Ovary (tissue), 9 donors: Measurements from ENCODE around the gene E2F4. TPM values are rescaled to one million over a fixed set of nuclear protein-coding genes. Genes with fewer than 3 reads are reported as not detected.

Experiments
- DNase-seq, 5 donors: peaks; one replicate each; pipeline ENCODE4 v3.0.0-alpha.2; 2019 to 2020
- H3K27ac ChIP-seq, 2 donors: fragments of 200-600 bp; one replicate each; pipeline versions ENCODE4 v1.5.1 to v1.8.0; 2019 to 2022
- H3K27me3 ChIP-seq: fragments of 200-600 bp; one replicate; pipeline ENCODE4 v1.8.0; 2022
- H3K36me3 ChIP-seq: fragments of 200-600 bp; sonication (generic); one replicate; pipeline ENCODE4 v1.5.1; 2019
- H3K4me1 ChIP-seq: one replicate; pipeline ENCODE4 v1.8.1; 2013; ENCODE audit warnings: mild to moderate bottlenecking, moderate library complexity; ENCODE audit not compliant: insufficient read depth
- H3K4me3 ChIP-seq: fragments of 200-600 bp; sonication (generic); one replicate; pipeline ENCODE4 v1.5.1; 2017
- H3K9me3 ChIP-seq, 2 donors: fragments of 200-600 bp in 1 of 2; sonication (generic) in 1 of 2; one replicate each; pipeline versions ENCODE4 v1.5.1 to v1.8.1; 2013 to 2019; ENCODE audit warnings: mild to moderate bottlenecking in 1 of 2, moderate library complexity in 1 of 2
- EP300 ChIP-seq: sonication (generic); formaldehyde crosslinking; IDR thresholded peaks from one replicate; pipeline ENCODE4 v1.6.1; 2017; ENCODE audit warnings: antibody characterized with exemption
- POLR2A ChIP-seq: fragments of 450-650 bp; IDR thresholded peaks from one replicate; pipeline ENCODE4 v1.6.1; 2017; ENCODE audit warnings: antibody characterized with exemption, mild to moderate bottlenecking, moderate library complexity
- WGBS, 3 donors: extraction: QIAGEN DNeasy Blood & Tissue Kit in 1 of 3; methylation state at CpG; one replicate each; pipeline versions ENCODE4 v1.1.5 to v1.1.7; 2013 to 2017; 5-methylcytosine and 5-hydroxymethylcytosine counted together
- intact Hi-C, 4 donors: fragments of 100-400 bp; cut with DNase I; formaldehyde crosslinking; loops; one replicate each; pipeline versions ENCODE4 v1.11.0 to v1.15.1; 2022 to 2023
- polyA plus RNA-seq, 2 donors: library from polyadenylated mRNA; stranded (reverse); fragments of 200-250 nt in 1 of 2; fragments of 350-450 nt in 1 of 2; fragmentation: Illumina TruSeq in 1 of 2; extraction: RNeasy Lipid Tissue Mini Kit (QIAGEN cat#74804) in 1 of 2; gene quantifications; one replicate each; pipeline ENCODE4 v1.2.3, GENCODE V29; 2013 to 2014
- total RNA-seq, 7 donors: library from RNA; depleted of rRNA in 2 of 7; stranded (reverse); fragments of >200 nt in 2 of 7; fragmentation: NEBNext Ultra II Directional in 3 of 7; extraction: Animal tissue kit (Norgen Biotek cat#: 25700) in 3 of 7; gene quantifications; one replicate each; pipeline versions ENCODE4 v1.1.0 to v1.2.4, GENCODE V29; 2016 to 2023
- TF ChIP-seq, protein P1 (sequence below), 3 donors: fragments of 450-650 bp in 2 of 3; fragments of 200-600 bp in 1 of 3; IDR thresholded peaks; one replicate each; pipeline versions ENCODE4 v1.5.1 to v1.8.0; 2016 to 2022; ENCODE audit warnings: antibody characterized with exemption in 3 of 3, mild to moderate bottlenecking in 1 of 3
- donor health status: DM: no; HTN: no; CAD: no; lungs with moderate emphysema.
- donor health status: DM: no; HTN: no; CAD: no.
- donor health status: Bipolar disorder and iron deficiency.
- donor health status: DM: yes; HTN: yes; CAD: no.
- donor health status: DM: no; HTN: no; CAD: no.
- donor health status: DM: yes; HTN: yes; CAD: no.

The E2F4 gene
- total and polyA plus RNA-seq, 9 donors = 17.6 to 75.7 (median 49.7) TPM

DNA sequence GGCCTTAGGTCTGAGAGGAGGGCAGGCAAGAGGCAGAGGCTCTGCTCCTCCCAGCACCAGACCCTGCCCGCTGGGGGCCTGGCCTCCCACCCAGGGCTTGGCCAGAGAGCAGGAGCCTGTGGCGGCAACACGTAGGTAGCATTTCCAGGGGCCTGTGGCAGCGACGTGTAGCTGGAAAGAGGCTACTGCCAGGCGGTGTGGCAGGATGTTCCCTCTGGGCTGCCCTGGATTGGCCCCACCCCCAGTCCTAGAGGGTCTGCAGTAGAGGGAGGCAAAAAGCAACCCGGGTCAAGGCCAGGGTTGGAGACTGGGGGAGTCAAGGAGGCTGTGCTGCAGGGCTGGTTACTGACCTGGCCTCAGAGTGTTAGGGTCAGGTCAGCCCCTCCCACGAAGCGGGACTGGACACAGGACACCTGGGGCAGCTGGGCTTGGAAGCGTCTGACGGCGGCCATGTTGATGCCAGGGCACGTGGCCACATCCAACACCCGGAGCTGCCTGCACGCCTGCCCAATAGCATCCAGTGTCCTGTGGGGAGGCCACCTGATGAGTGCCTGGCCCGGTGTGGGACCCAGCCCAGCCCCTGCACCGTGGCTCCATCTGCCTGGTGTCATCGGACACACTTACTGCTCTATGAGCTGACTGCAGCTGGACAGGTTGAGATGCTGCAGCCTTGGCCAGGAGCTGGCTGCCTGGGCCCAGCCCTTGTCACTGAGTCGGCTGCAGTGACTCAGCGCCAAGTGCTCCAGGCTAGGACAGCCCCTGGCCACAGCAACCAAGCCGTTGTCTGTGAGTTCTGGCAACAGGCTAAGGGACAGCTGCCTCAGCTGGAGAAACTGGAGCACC is 15.5 kb downstream of the E2F4 start:
- DNase-seq = peak in 2 of 5 donors; percentile 57 to 76
- TF ChIP-seq, protein P1, sequence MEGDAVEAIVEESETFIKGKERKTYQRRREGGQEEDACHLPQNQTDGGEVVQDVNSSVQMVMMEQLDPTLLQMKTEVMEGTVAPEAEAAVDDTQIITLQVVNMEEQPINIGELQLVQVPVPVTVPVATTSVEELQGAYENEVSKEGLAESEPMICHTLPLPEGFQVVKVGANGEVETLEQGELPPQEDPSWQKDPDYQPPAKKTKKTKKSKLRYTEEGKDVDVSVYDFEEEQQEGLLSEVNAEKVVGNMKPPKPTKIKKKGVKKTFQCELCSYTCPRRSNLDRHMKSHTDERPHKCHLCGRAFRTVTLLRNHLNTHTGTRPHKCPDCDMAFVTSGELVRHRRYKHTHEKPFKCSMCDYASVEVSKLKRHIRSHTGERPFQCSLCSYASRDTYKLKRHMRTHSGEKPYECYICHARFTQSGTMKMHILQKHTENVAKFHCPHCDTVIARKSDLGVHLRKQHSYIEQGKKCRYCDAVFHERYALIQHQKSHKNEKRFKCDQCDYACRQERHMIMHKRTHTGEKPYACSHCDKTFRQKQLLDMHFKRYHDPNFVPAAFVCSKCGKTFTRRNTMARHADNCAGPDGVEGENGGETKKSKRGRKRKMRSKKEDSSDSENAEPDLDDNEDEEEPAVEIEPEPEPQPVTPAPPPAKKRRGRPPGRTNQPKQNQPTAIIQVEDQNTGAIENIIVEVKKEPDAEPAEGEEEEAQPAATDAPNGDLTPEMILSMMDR (IDR thresholded peaks at IDR 0.05) = no peak
- no peak for TF ChIP-seq POLR2A
- no peak for TF ChIP-seq EP300
- no peaks in the 10 kb centered on the region for H3K9me3 ChIP-seq
- no peaks in the 10 kb centered on the region for H3K36me3 ChIP-seq
- 21 to 44% (median 36%) methylated on average over 18 to 21 of the region's 21 CpGs for WGBS, 3 donors
- H3K27me3 ChIP-seq = no peaks in the 10 kb centered on the region
- H3K4me1 ChIP-seq = peaks cover 9% of the 10 kb centered on the region
- no peak overlapping the region for H3K4me3 ChIP-seq
- no peak overlapping the region for H3K27ac ChIP-seq
- intact Hi-C loops = no loop called here

DNA sequence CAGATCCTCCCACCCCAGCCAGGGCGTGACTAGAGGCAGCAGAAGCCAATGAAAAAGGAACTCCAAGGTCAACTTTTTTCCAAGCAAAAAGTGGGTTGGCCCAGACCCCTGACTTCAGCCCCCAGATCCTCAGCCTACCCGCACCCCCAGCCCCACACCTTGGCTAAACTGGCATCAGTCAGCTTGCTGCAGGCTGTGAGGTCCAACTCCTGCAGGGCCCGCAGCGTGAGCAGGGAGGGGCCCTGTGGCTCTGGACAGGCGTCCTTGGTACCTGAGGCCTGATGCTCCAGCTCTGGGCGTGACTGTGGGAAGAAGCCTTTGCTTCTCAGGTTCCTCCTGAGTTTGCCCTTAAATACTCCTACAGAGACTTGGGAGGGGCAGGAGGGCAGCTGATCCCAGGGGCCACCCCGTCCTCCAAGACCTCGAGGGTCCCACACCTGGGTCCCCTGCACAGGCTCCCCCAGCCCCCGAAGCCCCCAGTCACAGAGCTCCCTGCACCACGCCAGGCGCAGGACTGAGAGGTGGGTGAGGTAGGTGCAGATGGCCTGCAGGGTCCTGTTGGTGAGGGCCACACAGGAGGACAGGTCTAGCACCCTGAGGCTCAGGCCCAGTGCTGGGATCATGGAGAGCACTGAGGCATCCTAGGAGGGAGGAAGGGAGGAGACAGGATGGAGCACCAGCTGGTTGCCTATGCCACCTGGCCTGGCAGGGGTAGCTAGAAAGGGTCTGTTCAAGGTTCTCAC is 16.4 kb downstream of the E2F4 start:
- Histone ChIP-seq H3K27me3 (no peaks in the 10 kb centered on the region), H3K4me3 (no peak overlapping the region), H3K27ac (no peak overlapping the region), H3K4me1 (peaks cover 9% of the 10 kb centered on the region), H3K36me3 (no peaks in the 10 kb centered on the region), H3K9me3 (no peaks in the 10 kb centered on the region)
- no peak for DNase-seq
- TF ChIP-seq, protein P1 (IDR thresholded peaks at IDR 0.05) = no peak
- TF ChIP-seq EP300 (no peak), POLR2A (no peak)
- intact Hi-C loops = no loop called here
- 70 to 81% (median 73%) methylated on average over 11 of the region's 11 CpGs for WGBS, 3 donors

DNA sequence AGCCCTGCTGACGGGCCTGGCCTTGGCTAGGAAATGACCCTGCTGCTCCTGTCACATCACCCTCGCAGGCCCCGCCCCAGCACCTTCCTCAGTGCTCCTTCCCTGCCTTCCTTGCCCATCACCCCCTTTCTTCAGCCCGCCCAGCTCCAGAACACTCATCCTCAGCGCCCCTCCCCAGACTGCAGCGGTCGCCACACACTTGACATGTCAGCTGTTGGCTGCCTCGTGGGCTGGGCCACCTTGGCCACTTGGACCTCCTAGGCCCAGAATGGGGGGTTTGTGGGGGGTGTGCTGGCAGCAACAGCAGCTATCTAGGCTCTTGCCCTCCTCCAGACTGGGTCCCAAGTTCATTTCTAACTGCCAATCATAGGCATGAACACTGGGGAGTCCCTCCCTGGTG is 17.6 kb downstream of the E2F4 start:
- 86 to 88% (median 88%) methylated on average over 8 of the region's 8 CpGs for WGBS, 3 donors
- TF ChIP-seq EP300 (no peak), POLR2A (no peak)
- TF ChIP-seq, protein P1 (IDR thresholded peaks at IDR 0.05) = no peak
- no peaks in the 10 kb centered on the region for H3K9me3 ChIP-seq
- DNase-seq = no peak
- no peak overlapping the region for H3K4me3 ChIP-seq
- H3K36me3 ChIP-seq = no peaks in the 10 kb centered on the region
- H3K4me1 ChIP-seq = peaks cover 9% of the 10 kb centered on the region
- no peaks in the 10 kb centered on the region for H3K27me3 ChIP-seq
- H3K27ac ChIP-seq = no peak overlapping the region
- intact Hi-C loops = no loop called here

DNA sequence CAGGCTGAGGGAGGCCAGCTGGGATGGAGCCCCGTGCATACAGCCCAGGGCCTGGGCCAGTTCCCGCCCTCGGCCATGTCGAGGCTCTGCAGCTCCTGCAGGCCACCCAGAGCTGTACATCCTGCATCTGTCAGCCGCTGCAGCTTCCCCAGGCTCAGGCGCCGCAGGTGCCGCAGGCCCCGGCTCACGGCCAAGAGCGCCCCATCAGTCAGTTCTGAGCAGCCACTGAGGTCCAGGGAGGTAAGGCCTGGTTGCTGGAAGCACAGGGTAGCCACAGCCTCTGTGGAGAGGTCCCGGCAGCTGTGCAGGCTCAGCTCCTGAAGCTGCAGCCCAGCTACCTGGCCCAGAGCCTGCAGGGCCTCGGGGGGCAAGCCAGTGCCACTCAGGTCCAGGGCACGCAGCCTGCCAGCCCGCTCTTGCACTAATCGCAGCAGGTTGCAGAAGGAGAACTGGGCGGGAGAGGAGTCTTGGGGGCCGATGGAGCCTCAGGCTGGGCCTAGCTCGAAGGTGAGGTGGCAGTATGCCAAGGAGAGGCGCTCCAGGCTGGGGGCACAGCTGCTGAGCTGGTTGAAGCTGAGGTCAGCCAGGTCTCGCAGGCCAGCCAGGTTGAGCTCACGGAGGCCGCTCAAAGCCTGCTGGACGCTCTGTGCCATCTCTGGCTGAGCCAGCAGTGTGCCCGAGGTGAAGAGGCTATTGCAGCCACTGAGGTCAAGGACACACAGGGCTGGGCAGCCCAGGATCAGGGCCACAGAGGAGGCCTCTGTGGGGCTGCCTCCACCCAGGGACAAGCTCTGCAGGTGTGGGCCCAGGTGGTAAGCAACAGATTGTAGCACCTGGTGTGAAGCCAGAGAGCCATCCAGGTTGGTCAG is 18.3 kb downstream of the E2F4 start:
- no peaks in the 10 kb centered on the region for H3K27me3 ChIP-seq
- no peak overlapping the region for H3K4me3 ChIP-seq
- TF ChIP-seq EP300 (no peak), POLR2A (no peak)
- TF ChIP-seq, protein P1 (IDR thresholded peaks at IDR 0.05) = no peak
- no peak overlapping the region for H3K27ac ChIP-seq
- H3K9me3 ChIP-seq = no peaks in the 10 kb centered on the region
- H3K4me1 ChIP-seq = peaks cover 9% of the 10 kb centered on the region
- DNase-seq = peak in 1 of 5 donors; percentile 21
- no peaks in the 10 kb centered on the region for H3K36me3 ChIP-seq
- WGBS, 3 donors = 78 to 83% (median 82%) methylated on average over 19 to 25 of the region's 25 CpGs
- intact Hi-C loops = no loop called here
